ENCODE results near the gene MESD.

DNA sequence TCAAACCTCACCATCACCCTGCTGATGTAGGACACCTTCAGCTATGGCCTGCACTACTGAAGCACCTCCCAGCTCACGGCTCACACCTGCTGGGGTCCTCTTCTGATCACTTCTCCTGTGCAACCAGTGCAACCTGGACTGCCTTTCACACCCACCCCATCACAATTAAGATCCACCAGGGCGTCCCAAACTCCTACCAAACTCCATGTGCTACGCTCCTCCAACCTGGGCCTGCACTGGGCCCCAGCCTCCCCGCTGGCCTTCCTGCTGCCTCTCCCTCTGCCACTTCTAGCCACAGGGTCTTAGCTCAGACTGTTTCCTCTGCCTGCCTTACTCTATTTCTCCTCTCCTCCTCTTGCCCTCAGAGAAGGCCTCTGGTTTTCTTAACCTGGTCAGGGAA, 12.8 kb downstream of the MESD start:
- TF ChIP-seq EP300 (IDR thresholded peaks at IDR 0.05): no peak
- TF ChIP-seq, protein P1, sequence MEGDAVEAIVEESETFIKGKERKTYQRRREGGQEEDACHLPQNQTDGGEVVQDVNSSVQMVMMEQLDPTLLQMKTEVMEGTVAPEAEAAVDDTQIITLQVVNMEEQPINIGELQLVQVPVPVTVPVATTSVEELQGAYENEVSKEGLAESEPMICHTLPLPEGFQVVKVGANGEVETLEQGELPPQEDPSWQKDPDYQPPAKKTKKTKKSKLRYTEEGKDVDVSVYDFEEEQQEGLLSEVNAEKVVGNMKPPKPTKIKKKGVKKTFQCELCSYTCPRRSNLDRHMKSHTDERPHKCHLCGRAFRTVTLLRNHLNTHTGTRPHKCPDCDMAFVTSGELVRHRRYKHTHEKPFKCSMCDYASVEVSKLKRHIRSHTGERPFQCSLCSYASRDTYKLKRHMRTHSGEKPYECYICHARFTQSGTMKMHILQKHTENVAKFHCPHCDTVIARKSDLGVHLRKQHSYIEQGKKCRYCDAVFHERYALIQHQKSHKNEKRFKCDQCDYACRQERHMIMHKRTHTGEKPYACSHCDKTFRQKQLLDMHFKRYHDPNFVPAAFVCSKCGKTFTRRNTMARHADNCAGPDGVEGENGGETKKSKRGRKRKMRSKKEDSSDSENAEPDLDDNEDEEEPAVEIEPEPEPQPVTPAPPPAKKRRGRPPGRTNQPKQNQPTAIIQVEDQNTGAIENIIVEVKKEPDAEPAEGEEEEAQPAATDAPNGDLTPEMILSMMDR (IDR thresholded peaks at IDR 0.05): no peak
- no peak for TF ChIP-seq POLR2A (IDR thresholded peaks at IDR 0.05)
